ENCODE results near the gene RASA1.

The RASA1 gene

DNA sequence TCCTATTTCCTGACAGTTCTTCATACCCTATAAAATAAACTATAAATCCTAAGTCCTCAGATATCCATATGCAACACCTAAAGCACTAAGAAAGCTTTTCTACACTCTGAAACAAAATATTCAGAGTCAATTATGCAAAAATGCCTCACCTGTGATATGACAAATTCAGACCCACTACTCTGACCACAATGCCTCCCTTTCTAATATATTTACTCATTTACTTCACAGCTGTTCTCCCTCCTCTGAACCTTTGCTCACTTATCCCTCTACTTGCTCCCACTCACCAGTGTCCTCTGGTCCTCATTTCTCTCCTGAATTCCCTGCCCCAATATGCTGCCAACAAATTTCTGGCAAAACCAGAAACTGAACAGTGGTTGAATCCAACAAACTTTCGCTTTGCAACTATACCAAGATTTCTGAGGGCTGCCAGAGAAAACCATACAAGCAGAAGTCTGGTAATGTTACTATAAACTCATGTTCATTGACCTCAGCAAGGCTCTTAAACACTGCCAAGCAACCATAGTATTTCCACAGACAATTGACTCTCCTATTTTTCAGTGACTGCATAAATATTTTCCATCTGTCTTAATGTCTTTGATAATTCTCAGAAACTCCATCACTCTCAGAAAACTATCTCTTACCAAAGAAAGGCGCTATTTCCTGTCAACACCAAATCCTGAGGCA is 137.9 kb downstream of the RASA1 start:
- no peak for DNase-seq

DNA sequence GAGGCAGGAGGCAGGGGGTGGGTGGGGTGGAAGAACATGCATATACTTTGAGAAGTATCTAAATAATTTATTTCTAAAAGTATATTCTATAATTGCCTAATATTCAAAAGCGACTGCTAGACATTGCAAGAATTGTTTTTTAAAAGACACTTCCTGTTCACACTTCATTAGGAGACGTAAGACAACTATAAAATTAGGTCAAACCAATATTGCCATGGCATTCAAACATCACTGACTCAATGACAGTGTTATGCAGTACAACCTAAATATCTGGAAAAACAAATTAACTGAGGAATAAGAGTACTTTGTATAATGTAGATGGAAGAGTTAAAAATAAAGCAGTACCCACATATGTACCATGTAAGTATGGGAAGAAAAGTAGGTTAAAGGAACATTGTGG is 140.5 kb downstream of the RASA1 start:
- no peak for DNase-seq

DNA sequence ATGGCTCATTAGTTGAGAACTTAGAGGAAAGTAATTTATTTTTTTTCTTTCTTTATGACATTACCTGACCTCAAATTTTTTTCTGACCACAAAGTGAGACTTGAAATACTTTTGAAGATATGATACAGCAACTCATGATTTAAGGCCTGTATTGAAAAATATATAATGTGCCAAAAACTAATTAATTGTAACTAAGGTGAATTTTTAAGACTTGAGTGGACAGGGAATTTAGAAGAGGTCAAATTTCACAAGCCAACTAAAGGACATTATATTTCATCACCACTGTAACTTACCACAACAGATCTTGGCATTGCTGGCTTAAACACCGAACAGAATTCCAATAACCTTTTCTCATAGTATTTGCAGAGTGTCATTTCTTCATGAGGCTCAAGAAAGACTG is 143.2 kb downstream of the RASA1 start:
- peak; percentile 53 for DNase-seq

DNA sequence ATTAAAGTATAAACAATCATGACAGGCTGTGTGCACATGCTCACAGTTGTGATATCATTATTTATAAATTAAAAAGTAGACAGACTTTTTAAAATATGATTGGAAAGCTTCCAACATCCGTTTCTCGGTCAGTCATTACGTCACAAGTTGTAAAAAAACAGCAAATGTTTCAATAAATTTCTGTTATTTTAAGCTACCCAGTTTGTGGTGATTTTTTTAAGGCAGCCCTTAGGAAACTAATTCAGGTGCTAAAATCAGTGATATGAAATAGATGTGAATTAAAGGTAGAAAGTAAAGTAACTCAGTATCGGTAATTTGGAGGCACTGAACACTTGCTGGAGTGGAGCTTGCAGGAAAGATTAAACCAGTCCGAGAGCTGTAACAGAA is 143.9 kb downstream of the RASA1 start:
- DNase-seq = no peak

- DNase-seq = peak; percentile 9
Observed at GRCh38 chr5:87411973-87412629, 144.4 kb downstream of the RASA1 start.

DNA sequence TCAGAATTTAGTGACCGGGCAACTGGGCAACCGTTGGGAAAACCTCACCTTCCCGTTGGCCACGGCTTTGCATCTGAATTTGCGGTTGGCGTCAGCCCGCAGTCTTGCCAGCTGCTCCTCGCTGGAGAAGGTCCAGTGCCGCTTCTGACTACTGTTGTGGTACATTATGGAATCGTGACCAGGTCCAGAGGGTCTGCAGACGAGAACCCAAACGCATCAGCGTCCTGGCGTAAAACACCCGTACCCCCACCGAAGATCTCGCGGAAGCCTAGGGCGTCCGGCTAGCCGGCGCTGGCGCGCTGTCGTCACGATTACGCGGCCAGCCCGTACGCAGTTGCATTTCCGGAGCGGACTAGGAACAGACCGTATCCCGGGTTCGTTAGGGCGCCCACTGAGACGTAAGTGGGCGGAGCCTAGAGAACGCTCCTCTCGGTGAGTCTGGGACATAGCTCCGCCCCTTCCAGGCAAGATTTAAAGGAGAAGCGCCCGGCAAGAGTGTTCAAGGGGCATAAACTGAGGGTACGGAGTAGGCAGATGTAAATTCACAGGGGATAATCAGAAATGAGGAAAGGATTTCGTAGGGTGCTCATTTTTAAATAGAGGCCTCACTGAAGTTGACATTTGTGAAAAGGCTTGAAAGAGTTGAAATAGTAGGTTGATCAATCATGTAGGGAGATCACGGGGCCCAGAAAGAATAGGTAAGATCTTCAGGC is 145.1 kb downstream of the RASA1 start, which contains the start of gene CCNH:
TSS of gene CCNH (minus strand) at position 301 of the 713 bp plus-strand sequence. CDS start at position 165, 136 bp downstream.
- peak; percentile 97 for DNase-seq

DNA sequence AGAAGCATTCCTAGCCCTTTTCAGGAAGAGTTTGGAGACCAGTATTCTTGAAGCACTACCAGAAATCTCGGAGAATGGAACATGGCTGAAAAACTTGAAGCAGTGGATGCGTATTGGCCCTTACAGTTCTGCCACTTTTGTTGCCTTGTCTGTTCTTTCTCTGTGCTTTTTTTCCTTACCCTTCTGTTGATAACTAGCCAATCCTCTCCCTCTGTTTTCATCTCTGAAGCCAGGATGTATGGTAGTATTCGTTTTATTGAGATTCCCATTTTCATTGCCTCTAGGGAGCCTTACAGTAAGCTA is 145.6 kb downstream of the RASA1 start:
- DNase-seq = no peak

- DNase-seq = no peak
Observed at GRCh38 chr5:87418506-87418905, 150.8 kb downstream of the RASA1 start.

DNA sequence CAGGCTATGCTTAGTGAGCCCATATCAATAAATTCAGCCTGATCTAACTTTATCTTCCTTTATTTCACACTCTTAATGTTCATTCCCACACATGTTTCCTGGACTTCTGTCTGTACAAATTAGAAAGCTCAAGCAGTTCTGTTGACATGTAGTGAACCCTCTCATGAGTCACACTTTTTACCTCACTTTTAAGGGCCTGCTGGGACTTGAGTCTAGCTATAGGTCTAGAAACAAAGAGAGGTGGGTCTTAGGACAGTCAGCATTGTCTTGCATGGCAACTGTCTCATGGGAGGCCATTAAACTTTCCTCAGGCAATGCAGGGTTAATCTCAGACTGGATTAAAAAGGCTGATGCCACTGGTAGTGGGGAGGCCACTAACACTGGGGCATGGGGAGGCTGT is 153.6 kb downstream of the RASA1 start:
- DNase-seq = no peak

- DNase-seq = no peak
Observed at GRCh38 chr5:87423755-87424154, 156.1 kb downstream of the RASA1 start.

- DNase-seq = no peak
Observed at GRCh38 chr5:87430863-87431457, 163.3 kb downstream of the RASA1 start.

- DNase-seq = no peak
Observed at GRCh38 chr5:87432460-87432859, 164.8 kb downstream of the RASA1 start.

DNA sequence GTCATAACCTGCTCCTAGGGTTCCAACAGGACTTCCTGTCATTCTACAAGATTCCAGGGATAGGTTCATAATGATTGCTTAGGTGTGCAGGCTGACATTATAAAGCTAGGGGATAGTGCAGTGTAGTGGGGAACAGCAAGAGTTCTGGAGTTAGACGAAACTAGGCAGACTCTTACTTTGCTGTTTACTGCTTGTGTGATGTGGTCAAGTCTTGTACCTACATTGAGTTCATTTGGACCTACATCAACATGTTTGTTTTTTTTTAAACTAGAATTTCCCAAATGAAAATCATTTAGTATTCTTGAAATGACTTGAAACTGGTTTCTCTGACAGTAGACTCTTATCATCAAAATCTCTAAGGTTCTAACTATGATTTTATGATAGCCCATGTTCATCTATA is 166.3 kb downstream of the RASA1 start:
- DNase-seq = no peak

DNA sequence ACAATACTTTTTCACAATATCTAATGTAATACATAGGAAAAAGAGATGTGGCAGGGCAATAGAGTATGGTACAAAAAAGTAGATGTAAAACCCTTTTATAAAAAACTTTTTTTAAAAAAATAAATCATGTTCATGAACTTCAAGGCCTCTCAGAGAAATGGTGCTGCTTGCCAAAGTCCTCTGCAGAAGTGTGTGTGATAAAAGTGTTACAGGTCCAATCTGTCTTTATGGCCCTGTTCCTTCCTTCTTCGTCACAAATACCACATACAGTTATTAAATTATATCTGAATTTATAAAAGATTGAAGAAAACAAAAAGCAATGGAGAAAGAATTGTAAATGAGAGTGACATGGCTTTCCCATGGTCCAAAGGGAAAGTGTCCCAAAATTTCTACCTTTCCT is 166.8 kb downstream of the RASA1 start:
- no peak for DNase-seq

- no peak for DNase-seq
Observed at GRCh38 chr5:87435144-87435694, 167.5 kb downstream of the RASA1 start.

DNA sequence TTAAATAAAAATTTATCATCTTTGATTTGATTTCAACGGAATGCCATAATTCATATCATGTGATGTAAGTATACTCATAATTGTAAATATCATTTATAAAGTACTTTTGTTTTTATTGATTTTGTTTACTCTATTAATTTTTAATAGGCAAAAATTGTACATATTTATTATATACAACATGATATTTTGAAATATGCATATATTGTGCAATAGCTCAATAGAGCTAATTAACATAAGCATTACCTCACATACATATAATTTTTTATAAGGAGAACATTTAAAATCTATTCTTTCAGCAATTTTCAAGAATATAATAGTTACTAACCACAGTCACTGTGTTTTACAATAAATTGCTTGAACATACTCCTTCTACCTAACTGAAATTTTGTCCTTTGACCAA is 170.0 kb downstream of the RASA1 start:
- no peak for DNase-seq

- no peak for DNase-seq
Observed at GRCh38 chr5:87438231-87438630, 170.5 kb downstream of the RASA1 start.

Measured in fibroblast of skin of right quadriceps (primary cell).